AG09319 (cell line): ENCODE results near the gene PARVA.

Experiments
- DNase-seq: peaks from one replicate; pipeline ENCODE4 v3.0.0-alpha.2; 2010; ENCODE audit warnings: low read depth; ENCODE audit errors: extremely low read depth
- TF ChIP-seq, protein P1 (sequence below): IDR thresholded peaks from 2 replicates; pipeline ENCODE4 v1.5.1; 2011; ENCODE audit warnings: low read depth, mild to moderate bottlenecking, inconsistent platforms, low read length, moderate library complexity

Gene PARVA

DNA sequence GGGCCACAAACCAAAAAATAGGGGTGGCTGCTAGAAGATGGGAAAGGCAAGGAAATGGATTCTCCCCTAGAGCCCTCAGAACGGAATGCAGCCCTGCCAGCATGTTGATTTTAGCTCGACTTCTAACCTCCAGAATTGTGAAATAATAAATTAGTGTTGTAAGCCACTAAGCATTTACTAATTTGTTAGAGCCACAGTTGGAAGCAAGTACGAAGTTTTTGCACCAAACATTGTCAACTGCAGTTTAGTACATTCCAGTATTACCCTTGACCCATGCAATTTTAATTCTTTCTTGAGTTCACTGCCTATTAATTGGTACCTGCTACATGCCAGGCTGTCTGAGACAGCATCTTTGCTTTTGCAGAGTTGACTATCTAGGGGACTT is 32.2 kb downstream of the PARVA start:
- no peak for DNase-seq
- TF ChIP-seq, protein P1, sequence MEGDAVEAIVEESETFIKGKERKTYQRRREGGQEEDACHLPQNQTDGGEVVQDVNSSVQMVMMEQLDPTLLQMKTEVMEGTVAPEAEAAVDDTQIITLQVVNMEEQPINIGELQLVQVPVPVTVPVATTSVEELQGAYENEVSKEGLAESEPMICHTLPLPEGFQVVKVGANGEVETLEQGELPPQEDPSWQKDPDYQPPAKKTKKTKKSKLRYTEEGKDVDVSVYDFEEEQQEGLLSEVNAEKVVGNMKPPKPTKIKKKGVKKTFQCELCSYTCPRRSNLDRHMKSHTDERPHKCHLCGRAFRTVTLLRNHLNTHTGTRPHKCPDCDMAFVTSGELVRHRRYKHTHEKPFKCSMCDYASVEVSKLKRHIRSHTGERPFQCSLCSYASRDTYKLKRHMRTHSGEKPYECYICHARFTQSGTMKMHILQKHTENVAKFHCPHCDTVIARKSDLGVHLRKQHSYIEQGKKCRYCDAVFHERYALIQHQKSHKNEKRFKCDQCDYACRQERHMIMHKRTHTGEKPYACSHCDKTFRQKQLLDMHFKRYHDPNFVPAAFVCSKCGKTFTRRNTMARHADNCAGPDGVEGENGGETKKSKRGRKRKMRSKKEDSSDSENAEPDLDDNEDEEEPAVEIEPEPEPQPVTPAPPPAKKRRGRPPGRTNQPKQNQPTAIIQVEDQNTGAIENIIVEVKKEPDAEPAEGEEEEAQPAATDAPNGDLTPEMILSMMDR, result no peak

DNA sequence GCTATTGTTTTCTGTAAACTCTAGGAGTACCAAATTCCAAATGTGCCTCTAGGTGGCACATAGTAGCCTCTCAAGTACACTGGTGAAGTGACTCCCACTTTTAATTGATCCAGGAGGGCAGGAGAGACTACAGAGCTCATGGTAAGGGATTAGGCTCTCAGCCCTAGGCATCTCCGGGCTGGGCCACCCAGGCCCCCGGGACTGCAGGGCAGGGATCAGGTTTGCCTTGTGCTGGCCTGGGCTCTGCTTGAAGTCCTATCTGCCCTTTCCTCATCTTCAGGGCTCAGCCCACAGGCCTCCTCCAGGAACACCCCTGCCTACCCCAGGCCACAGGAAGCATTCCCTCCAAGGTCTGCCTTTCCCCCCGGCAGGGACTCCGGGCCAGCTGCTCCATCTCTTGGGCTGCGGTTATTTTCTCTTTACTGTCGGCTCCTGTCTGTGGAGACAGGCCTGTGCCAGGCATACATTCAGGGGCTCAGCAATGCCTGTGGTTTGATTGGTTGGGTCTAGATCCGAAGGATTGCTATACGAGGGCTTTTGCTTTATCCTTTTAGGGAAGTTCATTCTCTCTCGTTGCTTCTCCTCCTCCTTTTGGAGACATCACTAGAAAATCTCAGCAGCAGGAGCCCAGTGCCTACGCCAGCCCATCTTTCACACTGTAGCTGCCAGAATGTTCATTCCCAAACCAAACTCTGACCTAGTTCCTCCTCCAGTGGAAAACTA is 32.8 kb downstream of the PARVA start:
- TF ChIP-seq, protein P1, result peak; percentile 36
- DNase-seq, result no peak

DNA sequence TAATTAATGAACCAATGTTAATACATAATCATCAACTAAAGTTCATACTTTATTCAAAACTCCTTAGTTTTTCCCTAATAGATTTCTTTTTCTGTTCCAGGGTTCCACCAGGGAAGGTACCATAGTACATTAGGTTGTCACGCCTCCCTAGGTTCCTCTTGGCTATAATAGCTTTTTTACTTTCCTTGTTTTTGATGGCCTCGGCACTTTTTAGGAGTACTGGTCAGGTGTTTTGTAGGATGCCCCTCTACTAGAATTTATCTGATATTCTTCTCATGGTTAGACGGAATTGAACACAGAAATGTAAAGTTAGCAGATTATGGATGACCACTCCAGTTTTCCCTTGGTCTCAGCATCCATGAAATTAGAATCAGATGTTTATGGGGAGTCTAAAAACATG is 34.0 kb downstream of the PARVA start:
- TF ChIP-seq, protein P1, result no peak
- DNase-seq, result no peak

DNA sequence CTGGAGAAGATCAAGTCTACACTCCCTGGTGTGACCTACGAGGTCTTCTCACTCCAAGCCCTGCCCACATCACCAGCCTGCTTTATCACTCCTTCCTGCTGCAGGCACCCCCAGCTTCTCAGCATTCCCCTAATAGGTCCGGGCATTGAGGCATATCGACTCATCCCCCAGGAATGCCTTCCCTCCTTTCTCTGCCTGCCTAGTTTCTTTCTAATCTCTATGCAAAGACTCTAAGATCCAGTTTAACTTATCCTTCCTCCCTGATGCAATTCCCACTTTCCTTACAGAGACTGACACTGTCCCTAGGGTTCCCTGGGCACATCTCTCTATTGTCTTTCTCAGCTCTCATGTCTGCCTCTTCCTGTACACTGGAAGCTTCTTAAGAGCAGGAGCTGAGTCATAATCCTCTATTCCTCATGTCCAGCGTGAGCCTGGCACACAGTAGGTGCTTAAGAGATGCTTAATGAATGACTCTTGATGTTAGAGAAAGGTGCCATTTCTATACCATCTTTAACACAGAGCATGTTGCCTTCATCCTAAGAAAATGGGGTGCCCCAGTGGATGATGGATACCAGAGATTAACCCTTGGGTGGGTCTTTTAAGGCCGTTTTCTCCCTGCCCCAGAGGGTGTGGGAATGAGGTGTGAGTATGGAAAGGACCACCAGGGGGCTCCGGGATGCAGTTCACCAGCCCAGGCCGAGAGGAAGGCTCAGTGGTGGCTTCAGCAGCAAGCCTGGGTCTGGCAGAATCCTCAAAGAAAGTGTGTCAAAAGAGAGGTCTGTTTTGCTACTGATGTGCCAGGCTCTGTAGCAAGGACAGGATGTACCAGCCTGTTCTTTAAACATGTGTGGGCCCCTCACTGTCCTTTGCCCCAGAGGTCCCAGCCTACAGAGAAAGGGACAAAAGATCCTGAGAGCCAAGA is 34.7 kb downstream of the PARVA start:
- DNase-seq, result peak; percentile 88
- TF ChIP-seq, protein P1, result peak; percentile 83

DNA sequence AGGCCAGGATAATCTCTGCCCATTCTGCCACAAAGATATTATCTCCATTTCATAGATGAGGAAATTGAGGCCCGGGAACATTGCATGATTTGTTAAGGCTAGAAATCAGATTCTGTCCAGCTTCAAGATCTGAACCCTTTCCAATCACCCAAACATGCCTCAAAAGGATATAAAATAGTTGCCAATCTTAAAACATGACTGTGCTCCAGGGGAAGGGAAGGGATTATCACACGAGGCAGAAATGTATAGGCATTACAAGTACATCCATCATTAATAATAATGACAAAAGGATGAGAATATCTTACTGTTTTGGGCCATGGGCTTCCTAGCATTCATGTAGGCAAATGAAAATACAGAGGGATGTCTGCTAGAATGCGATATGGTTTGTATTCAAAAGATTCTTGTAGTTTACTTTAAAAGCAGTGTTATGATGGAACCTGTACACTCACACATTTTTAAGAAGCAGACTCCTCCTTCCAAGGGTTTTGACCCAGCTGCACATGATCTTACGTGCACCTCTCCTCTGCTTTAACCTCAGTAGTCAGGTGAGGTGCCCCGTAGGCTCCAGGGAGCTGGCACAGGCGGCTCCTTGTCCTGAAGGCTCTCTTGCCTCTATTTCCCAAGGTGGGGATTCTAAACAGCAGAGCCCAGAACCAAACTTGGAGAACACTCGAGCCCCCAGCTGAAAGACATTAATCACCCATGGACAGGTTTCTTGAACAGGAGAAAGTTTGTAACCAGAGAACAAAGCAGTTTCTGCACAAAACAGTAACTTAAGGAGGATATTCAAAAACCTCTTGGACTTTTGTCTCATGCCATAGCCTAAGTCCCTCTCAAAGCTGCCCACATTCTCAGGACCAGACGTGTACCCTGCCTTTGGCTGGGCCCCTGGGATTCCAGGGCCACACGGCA is 36.0 kb downstream of the PARVA start:
- DNase-seq, result no peak

DNA sequence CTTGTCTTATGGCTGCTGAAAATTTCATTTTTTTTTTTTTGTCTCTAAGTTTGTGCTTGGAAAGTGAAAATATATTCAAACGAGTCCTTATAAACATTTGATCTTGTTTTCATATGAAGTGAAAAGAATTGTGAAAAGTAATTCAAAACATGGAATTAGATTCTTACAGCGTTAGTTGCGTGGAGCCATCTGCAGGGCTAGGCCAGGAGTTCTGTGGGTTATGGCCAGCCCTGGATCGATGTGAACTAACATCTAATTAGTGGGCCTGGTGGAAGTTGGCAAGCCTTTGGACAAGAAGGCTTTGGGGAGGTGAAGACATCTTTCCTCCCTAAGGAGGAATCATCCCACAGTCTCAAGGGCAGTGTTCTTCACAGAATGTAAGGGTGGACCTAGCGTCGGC is 37.2 kb downstream of the PARVA start:
- TF ChIP-seq, protein P1, result peak; percentile 16
- DNase-seq, result no peak

More for the DNA sequence above, 36.0 kb downstream of the PARVA start:
- TF ChIP-seq, protein P1, result no peak
